SKM-1 treated with dmso at 0.1 percent for 144 hours (cell line): Measurements from ENCODE around the gene CLDN11.

ENCODE experiments used
- DNase-seq: peaks from one replicate; lab custom pipeline; 2025; ENCODE audit not compliant: unreplicated experiment; lab: John Stamatoyannopoulos, UW

CLDN11 gene

GRCh38 chr3:170469151-170470062, 50.7 kb downstream of the CLDN11 start:
- no peak for DNase-seq

- DNase-seq = no peak
These were observed 51.7 kb downstream of the CLDN11 start for GRCh38 chr3:170470063-170471016.

GRCh38 chr3:170471149-170471548, 52.5 kb downstream of the CLDN11 start:
- no peak for DNase-seq

DNA sequence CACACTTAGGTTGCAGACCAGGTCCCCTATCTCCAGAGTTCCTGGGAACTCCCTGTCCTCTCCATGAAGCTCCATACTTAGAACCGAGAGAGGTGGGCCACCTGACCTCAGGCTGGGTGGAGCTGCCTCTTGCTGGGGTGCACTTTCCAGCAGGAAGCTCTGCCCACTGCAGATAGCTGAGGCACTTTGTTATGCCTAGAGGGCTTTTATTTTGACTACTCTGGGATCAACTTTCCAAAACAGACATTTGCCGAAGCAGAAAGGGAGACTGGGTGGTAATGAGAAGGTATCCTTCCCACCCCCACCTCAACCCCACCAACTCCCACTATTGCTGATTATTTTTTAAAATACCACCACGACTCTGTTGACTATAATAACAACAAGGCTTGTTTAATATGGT, 54.7 kb downstream of the CLDN11 start:
- no peak for DNase-seq

DNA sequence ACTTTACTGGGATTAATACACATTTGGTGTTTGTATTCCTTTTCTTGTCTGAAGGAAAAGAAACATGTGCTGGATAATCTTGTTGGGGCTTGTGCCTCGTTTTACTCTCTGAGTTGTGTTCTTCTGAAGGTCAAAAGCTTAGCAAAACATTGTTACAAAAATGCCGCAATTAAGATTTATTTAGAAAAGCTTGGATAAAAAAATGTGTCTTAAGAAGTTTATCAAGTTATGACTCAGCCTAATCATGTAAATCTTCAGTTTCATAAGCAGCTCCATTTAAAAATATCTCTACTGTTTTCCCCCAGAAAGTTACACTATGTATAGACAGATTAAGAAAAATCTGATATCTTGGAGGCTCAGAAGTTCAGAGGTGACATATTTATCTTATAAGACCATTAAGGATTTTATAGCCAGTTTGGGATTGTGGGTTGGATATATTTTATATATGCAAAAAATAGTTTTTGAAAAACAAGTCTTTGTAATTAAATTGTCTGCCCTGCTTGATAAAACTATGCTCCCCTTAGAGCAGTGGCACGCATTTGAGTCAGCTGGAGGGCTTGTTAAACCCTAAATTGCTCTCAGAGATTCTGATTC, 56.5 kb downstream of the CLDN11 start:
- DNase-seq = no peak

- no peak for DNase-seq
These were observed 57.6 kb downstream of the CLDN11 start for GRCh38 chr3:170476291-170476690.

GRCh38 chr3:170477395-170477794, 58.7 kb downstream of the CLDN11 start:
- DNase-seq = no peak

- no peak for DNase-seq
These were observed 61.4 kb downstream of the CLDN11 start for GRCh38 chr3:170480111-170480510.

- no peak for DNase-seq
These were observed 63.5 kb downstream of the CLDN11 start for GRCh38 chr3:170482199-170482598.

DNA sequence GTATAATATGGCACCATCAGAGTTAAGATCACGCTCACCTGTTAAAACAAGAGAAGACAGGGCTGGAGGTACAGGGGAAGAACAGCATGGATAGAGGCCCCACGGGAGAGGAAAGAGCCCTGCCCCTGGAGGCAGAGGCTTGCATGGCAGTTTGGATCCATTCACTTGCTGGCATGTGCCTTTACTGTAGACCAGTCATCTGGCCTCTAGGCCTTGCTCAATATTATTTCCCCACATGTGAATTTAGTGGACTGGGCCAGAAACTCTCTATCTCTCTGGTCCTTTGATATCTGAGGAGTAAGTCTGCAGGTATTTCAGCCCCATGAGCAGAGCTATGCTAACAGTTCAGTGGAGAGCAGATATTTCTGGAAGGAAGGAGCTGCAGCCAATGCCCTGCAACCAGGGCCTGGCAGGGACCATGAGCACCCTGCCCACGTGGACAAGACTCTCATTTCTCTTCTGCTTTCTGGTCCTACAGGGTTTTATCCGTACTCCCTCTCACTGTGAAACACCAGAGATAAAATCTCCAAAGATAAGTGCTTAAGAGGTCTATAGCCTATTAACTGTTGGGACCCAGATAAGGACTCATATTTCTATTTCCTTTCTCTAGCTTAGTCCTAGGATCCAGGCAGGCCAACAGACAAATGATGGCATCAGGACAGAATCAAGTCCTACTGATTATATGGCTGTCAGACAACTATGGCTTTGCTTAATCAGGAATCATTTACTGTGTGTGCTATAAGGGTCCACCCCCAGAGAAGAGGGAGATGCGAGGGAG, 65.0 kb downstream of the CLDN11 start:
- no peak for DNase-seq
